Osteoblast (primary cell): ENCODE results near the gene PSMG3. TPM values are rescaled to one million over a fixed set of nuclear protein-coding genes. Genes with fewer than 3 reads are reported as not detected.

Experiments used
- DNase-seq: peaks from one replicate; pipeline ENCODE4 v3.0.0; 2011; ENCODE audit warnings: low spot score, mixed read lengths; ENCODE audit not compliant: insufficient read length; ENCODE audit errors: missing footprints
- H2AFZ ChIP-seq: 2 replicates; pipeline ENCODE4 v1.6.0; 2011; ENCODE audit warnings: mild to moderate bottlenecking, low read length
- H3K27ac ChIP-seq: 2 replicates; pipeline ENCODE4 v1.5.1; 2011; ENCODE audit warnings: mild to moderate bottlenecking, low read depth, low read length, moderate library complexity
- H3K27me3 ChIP-seq: 2 replicates; pipeline ENCODE4 v1.6.0; 2012; ENCODE audit warnings: mild to moderate bottlenecking, control low read depth, inconsistent platforms, low read length, moderate library complexity; ENCODE audit not compliant: insufficient read depth
- H3K36me3 ChIP-seq: 2 replicates; pipeline ENCODE4 v1.5.1; 2011; ENCODE audit warnings: mild to moderate bottlenecking, low read length, control low read depth, moderate library complexity; ENCODE audit not compliant: insufficient read depth
- H3K4me1 ChIP-seq: 2 replicates; pipeline ENCODE4 v1.5.1; 2011; ENCODE audit warnings: mild to moderate bottlenecking, low read length, control low read depth, moderate library complexity; ENCODE audit not compliant: insufficient read depth
- H3K4me2 ChIP-seq: 2 replicates; pipeline ENCODE4 v1.6.0; 2011; ENCODE audit warnings: mild to moderate bottlenecking, low read length; ENCODE audit not compliant: insufficient read depth
- H3K4me3 ChIP-seq: fragments of 200-600 bp; sonication (generic); 3 replicates; pipeline ENCODE4 v1.5.1; 2012; ENCODE audit warnings: mild to moderate bottlenecking, low read length, inconsistent platforms; ENCODE audit not compliant: insufficient read depth
- H3K79me2 ChIP-seq: 2 replicates; pipeline ENCODE4 v1.6.0; 2012; ENCODE audit warnings: mild to moderate bottlenecking, low read length, control low read depth, inconsistent platforms; ENCODE audit not compliant: insufficient read depth
- H3K9me3 ChIP-seq: 2 replicates; pipeline ENCODE4 v1.5.1; 2011; ENCODE audit warnings: low read depth, low read length, control low read depth
- H4K20me1 ChIP-seq: 2 replicates; pipeline ENCODE4 v1.6.0; 2012; ENCODE audit warnings: mild to moderate bottlenecking, low read length, control low read depth; ENCODE audit not compliant: insufficient read depth
- total RNA-seq: library from RNA; depleted of rRNA; stranded (reverse); fragments of >200 nt; gene quantifications from 2 replicates; pipeline ENCODE4 v1.2.3, GENCODE V29; 2012
- TF ChIP-seq, protein P1 (sequence below): IDR thresholded peaks from 2 replicates; pipeline ENCODE4 v1.5.1; 2011; ENCODE audit warnings: mild to moderate bottlenecking, low read depth, low read length, moderate library complexity; ENCODE audit errors: extremely low read depth

The PSMG3 gene
- total RNA-seq, 1 donor, result 38.7 TPM

DNA sequence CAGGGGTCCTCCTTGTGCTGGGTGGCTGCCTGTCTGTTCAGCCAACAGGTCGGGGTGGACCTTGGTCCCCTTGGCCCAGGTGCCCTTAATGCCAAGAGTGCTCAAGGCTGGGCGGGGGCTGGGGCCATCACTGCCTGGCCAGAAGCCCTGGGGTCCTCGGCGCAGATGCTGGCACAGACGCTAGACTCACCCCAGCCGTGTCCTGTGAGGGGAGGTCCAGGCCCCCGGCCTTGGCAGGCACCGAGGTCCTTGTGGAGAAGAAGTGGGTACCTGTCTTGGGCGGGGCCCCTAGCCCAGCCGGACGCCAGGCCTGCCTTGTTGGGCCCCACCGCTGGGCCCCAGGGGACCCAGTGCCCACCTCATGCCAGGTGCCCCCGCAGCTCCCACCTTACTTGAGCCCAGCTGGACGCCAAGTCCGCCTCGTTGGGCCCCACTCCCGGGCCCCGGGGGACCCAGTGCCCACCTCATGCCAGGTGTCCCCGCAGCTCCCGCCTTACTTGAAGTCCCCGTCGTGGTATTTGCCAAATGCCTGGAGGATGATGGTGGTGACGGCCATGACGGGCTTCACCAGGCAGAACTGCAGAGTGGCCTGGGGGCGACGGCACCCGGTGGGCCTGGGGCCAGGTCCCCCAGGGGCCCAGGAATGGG, 20.4 kb downstream of the PSMG3 start:
- no peak overlapping the region for H3K27ac ChIP-seq
- no peaks in the 10 kb centered on the region for H3K9me3 ChIP-seq
- H2AFZ ChIP-seq, result no peak overlapping the region
- H3K36me3 ChIP-seq, result no peaks in the 10 kb centered on the region
- no peak overlapping the region for H3K4me2 ChIP-seq
- DNase-seq, result peak; percentile 82
- no peaks in the 10 kb centered on the region for H3K79me2 ChIP-seq
- no peaks in the 10 kb centered on the region for H3K27me3 ChIP-seq
- H4K20me1 ChIP-seq, result no peaks in the 10 kb centered on the region
- H3K4me3 ChIP-seq, result no peak overlapping the region
- no peaks in the 10 kb centered on the region for H3K4me1 ChIP-seq
- TF ChIP-seq, protein P1, sequence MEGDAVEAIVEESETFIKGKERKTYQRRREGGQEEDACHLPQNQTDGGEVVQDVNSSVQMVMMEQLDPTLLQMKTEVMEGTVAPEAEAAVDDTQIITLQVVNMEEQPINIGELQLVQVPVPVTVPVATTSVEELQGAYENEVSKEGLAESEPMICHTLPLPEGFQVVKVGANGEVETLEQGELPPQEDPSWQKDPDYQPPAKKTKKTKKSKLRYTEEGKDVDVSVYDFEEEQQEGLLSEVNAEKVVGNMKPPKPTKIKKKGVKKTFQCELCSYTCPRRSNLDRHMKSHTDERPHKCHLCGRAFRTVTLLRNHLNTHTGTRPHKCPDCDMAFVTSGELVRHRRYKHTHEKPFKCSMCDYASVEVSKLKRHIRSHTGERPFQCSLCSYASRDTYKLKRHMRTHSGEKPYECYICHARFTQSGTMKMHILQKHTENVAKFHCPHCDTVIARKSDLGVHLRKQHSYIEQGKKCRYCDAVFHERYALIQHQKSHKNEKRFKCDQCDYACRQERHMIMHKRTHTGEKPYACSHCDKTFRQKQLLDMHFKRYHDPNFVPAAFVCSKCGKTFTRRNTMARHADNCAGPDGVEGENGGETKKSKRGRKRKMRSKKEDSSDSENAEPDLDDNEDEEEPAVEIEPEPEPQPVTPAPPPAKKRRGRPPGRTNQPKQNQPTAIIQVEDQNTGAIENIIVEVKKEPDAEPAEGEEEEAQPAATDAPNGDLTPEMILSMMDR, result no peak

DNA sequence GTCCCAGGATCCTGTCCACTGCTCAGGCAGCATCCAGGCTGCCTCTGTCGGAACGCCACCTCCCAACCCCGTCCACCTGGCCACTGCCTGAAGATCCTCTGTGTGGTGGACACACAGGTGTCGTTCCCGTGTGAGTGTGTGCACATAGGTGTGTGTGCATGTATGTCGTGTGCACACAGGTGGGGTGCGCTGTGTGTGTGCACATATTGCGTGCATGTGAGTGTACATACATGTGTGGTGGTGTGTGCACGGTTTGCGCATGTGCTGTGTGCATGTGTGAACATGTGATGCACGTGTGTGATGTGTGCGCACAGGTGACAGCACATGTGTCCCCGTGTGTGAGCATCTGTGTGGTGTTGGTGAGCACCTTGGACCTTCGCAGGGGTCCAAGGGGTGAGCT, 20.9 kb downstream of the PSMG3 start:
- TF ChIP-seq, protein P1, result no peak
- Histone ChIP-seq H3K4me1 (no peaks in the 10 kb centered on the region), H2AFZ (no peak overlapping the region), H3K9me3 (no peaks in the 10 kb centered on the region), H3K27me3 (no peaks in the 10 kb centered on the region), H3K27ac (no peak overlapping the region), H3K79me2 (no peaks in the 10 kb centered on the region), H4K20me1 (no peaks in the 10 kb centered on the region), H3K36me3 (no peaks in the 10 kb centered on the region), H3K4me2 (no peak overlapping the region), H3K4me3 (no peak overlapping the region)
- peak; percentile 82 for DNase-seq

DNA sequence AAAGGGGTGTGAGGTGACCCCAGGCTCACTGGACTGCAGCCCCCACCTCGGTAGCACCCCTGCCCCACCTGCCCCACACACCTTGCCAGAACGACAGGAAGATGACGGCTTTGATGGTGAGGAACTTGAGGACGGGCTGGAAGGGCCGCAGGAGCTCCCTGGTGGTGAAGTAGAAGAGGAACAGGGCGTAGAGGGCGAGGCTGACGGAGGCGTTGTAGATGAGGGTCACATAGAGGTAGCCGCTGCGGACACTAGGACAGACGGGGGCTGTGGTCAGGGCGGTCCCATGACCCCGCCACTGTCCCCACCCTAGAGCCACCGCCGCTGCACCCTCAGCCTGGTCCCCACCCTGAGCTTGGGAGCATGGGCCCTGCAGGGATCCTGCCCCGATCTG, 21.4 kb downstream of the PSMG3 start:
- H3K4me2 ChIP-seq, result no peak overlapping the region
- DNase-seq, result no peak
- no peak overlapping the region for H3K27ac ChIP-seq
- no peaks in the 10 kb centered on the region for H3K79me2 ChIP-seq
- H3K36me3 ChIP-seq, result no peaks in the 10 kb centered on the region
- H3K4me3 ChIP-seq, result no peak overlapping the region
- no peaks in the 10 kb centered on the region for H3K9me3 ChIP-seq
- no peaks in the 10 kb centered on the region for H3K27me3 ChIP-seq
- H3K4me1 ChIP-seq, result no peaks in the 10 kb centered on the region
- H2AFZ ChIP-seq, result no peak overlapping the region
- TF ChIP-seq, protein P1, result no peak
- H4K20me1 ChIP-seq, result no peaks in the 10 kb centered on the region

DNA sequence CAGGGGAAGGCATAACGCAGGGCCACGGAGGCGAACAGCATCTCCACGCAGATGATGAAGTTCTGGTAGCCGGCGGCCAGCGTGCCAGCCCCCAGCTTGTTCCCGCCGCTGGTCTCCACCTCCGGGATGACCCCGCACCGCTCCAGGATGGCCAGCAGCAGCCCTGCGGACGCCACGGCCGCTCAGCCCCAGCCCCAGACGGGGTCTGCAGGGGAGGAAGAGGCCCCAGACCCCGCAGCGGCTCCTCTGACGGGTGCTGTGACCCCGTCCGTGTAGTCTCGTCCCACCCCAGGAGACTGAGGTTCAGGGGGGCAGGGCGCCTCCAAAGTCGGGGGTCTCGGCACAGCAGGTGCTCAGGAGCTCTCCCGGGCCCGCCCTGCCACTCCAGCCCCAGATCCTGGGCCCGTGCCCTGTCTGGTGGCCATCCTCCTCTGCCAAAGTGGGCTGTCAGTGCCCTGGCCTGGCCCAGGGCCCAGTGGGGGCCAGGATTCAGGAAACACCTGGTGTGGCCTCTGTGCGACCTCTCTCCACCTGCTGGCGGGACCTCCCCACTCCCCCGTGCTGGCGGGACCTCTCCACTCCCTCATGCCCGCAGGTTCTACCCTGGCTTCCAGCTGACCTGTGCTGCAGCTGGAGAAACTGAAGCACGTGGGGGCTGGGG, 21.9 kb downstream of the PSMG3 start:
- H3K4me1 ChIP-seq, result no peaks in the 10 kb centered on the region
- no peak overlapping the region for H3K4me2 ChIP-seq
- no peak overlapping the region for H2AFZ ChIP-seq
- no peaks in the 10 kb centered on the region for H3K79me2 ChIP-seq
- no peaks in the 10 kb centered on the region for H3K27me3 ChIP-seq
- H4K20me1 ChIP-seq, result no peaks in the 10 kb centered on the region
- H3K4me3 ChIP-seq, result no peak overlapping the region
- TF ChIP-seq, protein P1, result no peak
- no peaks in the 10 kb centered on the region for H3K36me3 ChIP-seq
- H3K27ac ChIP-seq, result no peak overlapping the region
- no peaks in the 10 kb centered on the region for H3K9me3 ChIP-seq
- no peak for DNase-seq
